ENCODE data around the gene MPRIP. TPM values are rescaled to one million over a fixed set of nuclear protein-coding genes. Genes with fewer than 3 reads are reported as not detected.

The MPRIP gene
- total RNA-seq, 1 donor from 2014 or later: 161 TPM

DNA sequence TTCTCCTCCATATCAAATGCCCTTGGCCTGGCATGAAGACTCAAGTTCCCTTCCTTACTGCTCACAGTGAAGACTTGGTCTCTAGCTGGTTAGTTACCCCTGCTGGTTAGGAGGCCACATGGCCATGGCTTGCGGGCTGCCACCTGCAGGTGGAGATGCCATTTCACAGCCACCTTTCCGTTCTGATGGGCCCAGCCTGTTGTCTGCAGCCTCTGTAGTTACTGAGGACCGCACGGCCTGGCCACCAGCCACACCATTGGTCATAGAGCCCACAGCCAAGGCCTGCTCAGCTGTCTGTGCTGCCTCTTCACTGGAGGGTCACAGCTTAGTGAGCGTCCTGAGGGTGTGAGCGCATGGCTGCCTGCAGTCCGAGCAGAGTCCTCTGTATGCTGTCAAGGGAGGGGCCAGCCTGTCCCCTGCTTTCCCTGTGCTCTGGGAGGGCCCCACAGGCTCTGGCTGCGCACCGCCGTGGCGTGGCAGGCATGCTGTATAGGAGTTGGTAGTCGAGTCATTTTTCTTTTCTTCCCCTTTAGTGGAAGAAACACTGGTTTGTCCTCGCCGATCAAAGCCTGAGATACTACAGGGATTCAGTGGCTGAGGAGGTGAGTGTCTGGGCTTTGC, 104.6 kb downstream of the MPRIP start:
- Mint-ChIP-seq H3K4me3 (no peak overlapping the region), H3K27me3 (no peaks in the 10 kb centered on the region), H3K36me3 (ENCODE audit: low read depth) (peaks cover 49% of the 10 kb centered on the region), H3K4me1 (peaks cover 21% of the 10 kb centered on the region), H3K27ac (no peak overlapping the region), H3K9me3 (no peaks in the 10 kb centered on the region)
- intact Hi-C loops (cut with micrococcal nuclease): no loop called here
- DNase-seq: peak; percentile 75

DNA sequence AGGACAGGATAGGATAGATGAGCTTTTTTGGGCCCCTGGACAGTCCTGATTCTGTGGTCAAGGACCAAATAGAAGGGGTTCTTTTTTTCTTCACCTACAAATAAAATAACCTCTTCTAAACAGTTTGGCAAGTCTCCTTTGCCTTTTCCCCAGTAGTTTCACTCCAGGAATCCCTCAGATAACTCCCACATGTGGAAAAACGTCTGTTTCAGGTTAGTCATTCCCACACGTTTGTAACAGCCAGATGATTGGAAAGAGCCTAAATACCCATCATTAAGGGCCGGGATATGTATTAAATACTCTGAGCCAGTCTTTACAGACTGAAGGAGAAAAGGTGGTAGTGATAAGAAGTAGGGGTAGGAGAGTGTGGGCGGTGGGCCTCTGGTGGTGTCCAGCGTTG, 105.6 kb downstream of the MPRIP start:
- intact Hi-C loops (cut with micrococcal nuclease): no loop called here
- no peak overlapping the region for H3K27ac Mint-ChIP-seq

GRCh38 chr17:17149520-17150447, 107.5 kb downstream of the MPRIP start:
- Mint-ChIP-seq H3K4me3 (peak overlapping the region; percentile 21), H3K4me1 (peaks cover 38% of the 10 kb centered on the region), H3K27ac (peak overlapping the region; percentile 79), H3K36me3 (ENCODE audit: low read depth) (peaks cover 63% of the 10 kb centered on the region), H3K9me3 (no peaks in the 10 kb centered on the region), H3K27me3 (no peaks in the 10 kb centered on the region)
- intact Hi-C loops (cut with micrococcal nuclease): loop anchor here (2.0 kb wide), 1 partner anchor 37 kb away; no protein-coding TSS in a partner anchor
- no peak for DNase-seq

More for the DNA sequence above, 105.6 kb downstream of the MPRIP start:
- Mint-ChIP-seq H3K27me3 (no peaks in the 10 kb centered on the region), H3K9me3 (no peaks in the 10 kb centered on the region), H3K4me3 (no peak overlapping the region), H3K4me1 (peaks cover 25% of the 10 kb centered on the region), H3K36me3 (ENCODE audit: low read depth) (peaks cover 51% of the 10 kb centered on the region)
- DNase-seq: no peak

DNA sequence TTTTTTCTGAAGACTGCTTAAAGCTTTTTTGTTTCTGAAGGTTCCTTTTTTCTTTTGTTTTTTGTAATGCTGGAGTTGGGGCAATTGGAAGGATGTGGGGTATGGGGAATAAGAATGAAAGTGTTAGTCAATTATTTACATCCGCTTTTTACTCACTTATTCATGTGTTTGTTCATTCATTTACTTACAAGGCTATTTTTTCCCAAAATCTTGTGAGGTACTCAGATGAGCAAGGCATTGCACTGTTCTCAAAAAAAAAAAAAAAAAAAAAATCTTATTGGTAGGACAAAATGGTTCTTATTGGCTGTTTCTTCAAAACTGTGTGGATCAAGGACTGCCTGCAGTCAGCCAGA, 108.2 kb downstream of the MPRIP start:
- Mint-ChIP-seq H3K4me1 (peaks cover 41% of the 10 kb centered on the region), H3K27ac (peak overlapping the region; percentile 79)
- DNase-seq: no peak

DNA sequence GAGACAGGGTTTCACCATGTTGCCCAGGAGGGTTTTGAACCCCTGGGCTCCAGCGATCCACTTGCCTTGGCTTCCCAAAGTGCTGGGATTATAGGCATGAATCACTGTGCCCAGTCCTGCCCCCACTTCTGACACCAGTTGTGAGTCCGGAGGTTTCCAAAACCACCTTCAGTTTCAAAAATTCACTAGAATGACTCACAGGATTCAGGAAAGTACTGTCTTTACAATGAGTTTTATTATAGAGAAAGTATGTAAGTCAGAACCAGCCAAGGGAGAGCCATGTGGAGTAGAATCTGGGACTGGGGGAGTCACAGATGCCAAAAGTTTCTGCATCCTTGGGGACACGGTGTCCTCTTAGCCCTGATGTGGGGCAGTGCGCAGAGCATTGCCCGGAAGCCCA, 108.8 kb downstream of the MPRIP start:
- DNase-seq: no peak
- no peaks in the 10 kb centered on the region for H3K9me3 Mint-ChIP-seq
- H3K4me3 Mint-ChIP-seq: no peak overlapping the region
- H3K27me3 Mint-ChIP-seq: no peaks in the 10 kb centered on the region
- peaks cover 44% of the 10 kb centered on the region for H3K4me1 Mint-ChIP-seq
- H3K27ac Mint-ChIP-seq: peak overlapping the region; percentile 85
- H3K36me3 Mint-ChIP-seq (ENCODE audit: low read depth): peaks cover 64% of the 10 kb centered on the region
- intact Hi-C loops (cut with micrococcal nuclease): loop anchor here (1.0 to 2.0 kb wide), 3 partner anchors 28 to 86 kb away; partner anchors contain the start of gene FLCN

More for the DNA sequence above, 108.2 kb downstream of the MPRIP start:
- no peaks in the 10 kb centered on the region for H3K27me3 Mint-ChIP-seq
- intact Hi-C loops (cut with micrococcal nuclease): loop anchor here (2.0 kb wide), 1 partner anchor 36 kb away; no protein-coding TSS in a partner anchor
- H3K9me3 Mint-ChIP-seq: no peaks in the 10 kb centered on the region
- H3K4me3 Mint-ChIP-seq: peak overlapping the region; percentile 21
- H3K36me3 Mint-ChIP-seq (ENCODE audit: low read depth): peaks cover 62% of the 10 kb centered on the region

DNA sequence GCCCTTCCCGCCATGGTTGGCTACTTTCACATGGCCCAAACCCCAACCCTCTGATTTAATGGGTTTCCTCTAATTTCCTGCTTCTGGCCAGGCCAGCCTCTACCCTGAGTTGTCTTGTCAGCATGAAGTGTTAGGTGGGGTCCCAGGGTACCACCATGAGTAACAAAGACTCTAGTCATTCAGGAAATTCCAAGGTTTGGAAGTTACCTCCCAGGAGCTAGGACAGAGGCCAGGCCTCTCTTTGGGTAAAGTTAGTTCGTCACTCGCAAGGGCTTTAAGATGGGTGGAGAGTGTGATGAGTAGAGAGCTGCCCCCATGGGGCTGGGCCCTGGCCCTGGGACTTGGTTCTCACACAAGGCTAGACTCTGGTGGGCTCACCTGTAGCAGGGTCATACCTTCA, 109.3 kb downstream of the MPRIP start:
- intact Hi-C loops (cut with micrococcal nuclease): loop anchor here (1.0 to 2.0 kb wide), 3 partner anchors 28 to 86 kb away; partner anchors contain the start of gene FLCN

GRCh38 chr17:17151962-17152361, 109.7 kb downstream of the MPRIP start:
- H3K9me3 Mint-ChIP-seq: no peaks in the 10 kb centered on the region
- H3K4me1 Mint-ChIP-seq: peaks cover 42% of the 10 kb centered on the region
- H3K27me3 Mint-ChIP-seq: no peaks in the 10 kb centered on the region
- peak overlapping the region; percentile 85 for H3K27ac Mint-ChIP-seq
- intact Hi-C loops (cut with micrococcal nuclease): loop anchor here (1.0 to 2.0 kb wide), 3 partner anchors 27 to 85 kb away; partner anchors contain the start of gene FLCN
- peaks cover 65% of the 10 kb centered on the region for H3K36me3 Mint-ChIP-seq (ENCODE audit: low read depth)
- DNase-seq: no peak
- no peak overlapping the region for H3K4me3 Mint-ChIP-seq

More for the DNA sequence above, 109.3 kb downstream of the MPRIP start:
- no peak for DNase-seq
- H3K9me3 Mint-ChIP-seq: no peaks in the 10 kb centered on the region
- no peak overlapping the region for H3K4me3 Mint-ChIP-seq
- peaks cover 64% of the 10 kb centered on the region for H3K36me3 Mint-ChIP-seq (ENCODE audit: low read depth)
- no peaks in the 10 kb centered on the region for H3K27me3 Mint-ChIP-seq
- H3K27ac Mint-ChIP-seq: peak overlapping the region; percentile 85
- H3K4me1 Mint-ChIP-seq: peaks cover 44% of the 10 kb centered on the region

DNA sequence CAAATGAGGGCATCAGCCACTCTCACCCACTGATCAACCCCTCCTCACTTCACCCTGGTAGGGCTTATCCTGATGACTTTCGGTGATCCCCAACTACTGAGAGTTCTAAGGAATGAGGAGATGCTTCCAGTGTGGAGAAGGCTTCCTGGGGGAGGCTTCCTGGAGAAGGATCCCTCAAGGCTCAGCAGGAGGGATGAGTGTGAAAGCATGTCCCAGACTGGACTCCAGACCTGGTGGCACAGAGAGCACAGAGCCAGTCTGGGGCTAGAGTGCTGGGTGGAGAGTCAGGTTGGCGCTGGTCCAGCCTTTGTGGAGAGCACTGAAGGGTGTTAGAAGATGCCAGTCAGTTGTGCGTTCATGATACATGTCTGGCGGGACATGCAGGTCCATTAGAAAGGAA, 110.1 kb downstream of the MPRIP start:
- no peak for DNase-seq
- intact Hi-C loops (cut with micrococcal nuclease): no loop called here

DNA sequence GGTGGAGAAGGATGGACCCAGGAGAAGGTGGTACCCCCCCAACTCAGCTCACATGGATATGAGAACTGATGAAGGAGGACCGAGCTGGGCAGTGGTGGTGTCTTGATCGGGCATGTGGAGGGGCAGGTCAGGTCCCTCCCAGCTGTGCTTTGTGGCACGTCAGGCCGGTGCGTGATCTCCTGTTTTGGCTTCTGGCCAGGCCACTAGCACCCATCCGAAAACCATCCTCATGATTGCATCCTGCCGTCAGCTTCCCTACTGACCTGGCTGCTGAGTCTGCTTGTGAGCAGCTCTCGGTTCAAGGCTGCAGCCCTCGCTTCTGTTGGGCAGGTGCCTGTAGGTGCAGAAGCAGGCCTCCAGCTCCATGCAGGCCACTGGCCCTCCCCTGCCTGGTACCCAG, 110.8 kb downstream of the MPRIP start:
- no peak for DNase-seq
- Mint-ChIP-seq H3K27ac (peak overlapping the region; percentile 32), H3K27me3 (no peaks in the 10 kb centered on the region), H3K36me3 (ENCODE audit: low read depth) (peaks cover 61% of the 10 kb centered on the region), H3K4me3 (no peak overlapping the region), H3K9me3 (no peaks in the 10 kb centered on the region), H3K4me1 (peaks cover 42% of the 10 kb centered on the region)
- intact Hi-C loops (cut with micrococcal nuclease): no loop called here

More for the DNA sequence above, 110.1 kb downstream of the MPRIP start:
- peaks cover 67% of the 10 kb centered on the region for H3K36me3 Mint-ChIP-seq (ENCODE audit: low read depth)
- peaks cover 42% of the 10 kb centered on the region for H3K4me1 Mint-ChIP-seq
- H3K9me3 Mint-ChIP-seq: no peaks in the 10 kb centered on the region
- no peaks in the 10 kb centered on the region for H3K27me3 Mint-ChIP-seq
- H3K27ac Mint-ChIP-seq: peak overlapping the region; percentile 52
- H3K4me3 Mint-ChIP-seq: no peak overlapping the region

DNA sequence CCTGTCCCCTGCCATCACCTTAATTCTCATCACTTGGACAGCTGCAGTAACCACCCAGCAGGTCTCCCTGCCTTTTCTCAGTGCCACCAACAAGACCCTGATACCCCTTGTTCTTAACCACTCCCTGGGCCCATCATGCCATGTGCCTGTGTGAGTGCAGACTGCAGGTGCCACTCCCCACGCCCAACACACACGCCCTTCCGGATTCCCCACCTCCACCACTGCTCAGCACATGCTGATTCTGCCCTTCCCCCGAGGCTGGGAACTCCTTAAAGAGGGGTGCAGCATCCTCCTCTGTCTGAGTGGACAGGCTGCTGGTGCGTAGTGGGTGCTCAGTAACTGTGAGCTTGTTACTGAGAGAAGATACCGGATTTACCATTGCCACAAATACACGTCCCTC, 111.5 kb downstream of the MPRIP start:
- peaks cover 58% of the 10 kb centered on the region for H3K36me3 Mint-ChIP-seq (ENCODE audit: low read depth)
- H3K27me3 Mint-ChIP-seq: no peaks in the 10 kb centered on the region
- peaks cover 42% of the 10 kb centered on the region for H3K4me1 Mint-ChIP-seq
- peak overlapping the region; percentile 53 for H3K27ac Mint-ChIP-seq
- no peak for DNase-seq
- H3K9me3 Mint-ChIP-seq: no peaks in the 10 kb centered on the region
- no peak overlapping the region for H3K4me3 Mint-ChIP-seq
- intact Hi-C loops (cut with micrococcal nuclease): no loop called here

DNA sequence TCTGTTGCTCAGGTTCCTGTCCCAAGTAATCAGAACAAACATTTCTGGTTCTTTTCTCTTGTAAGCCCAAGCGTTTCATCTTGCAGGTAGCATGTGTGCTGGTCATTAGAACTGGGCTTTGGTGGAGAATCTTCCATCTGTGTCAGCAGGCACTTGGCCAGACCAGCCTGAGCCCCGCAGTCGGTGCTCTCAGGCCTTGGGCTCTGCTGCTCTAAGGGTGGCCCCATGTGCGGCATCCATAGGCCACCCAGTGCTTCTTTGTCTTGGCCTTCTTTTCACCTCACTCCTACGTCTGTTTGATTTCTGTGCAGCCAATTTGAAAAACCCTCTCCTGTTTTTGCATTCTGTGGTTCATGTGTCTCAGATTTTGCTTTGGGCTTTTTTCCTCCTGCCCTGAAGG, 112.3 kb downstream of the MPRIP start:
- H3K27ac Mint-ChIP-seq: peak overlapping the region; percentile 72
- intact Hi-C loops (cut with micrococcal nuclease): no loop called here
- no peaks in the 10 kb centered on the region for H3K27me3 Mint-ChIP-seq
- no peak for DNase-seq
- peak overlapping the region; percentile 15 for H3K4me3 Mint-ChIP-seq
- peaks cover 55% of the 10 kb centered on the region for H3K36me3 Mint-ChIP-seq (ENCODE audit: low read depth)
- peaks cover 42% of the 10 kb centered on the region for H3K4me1 Mint-ChIP-seq
- no peaks in the 10 kb centered on the region for H3K9me3 Mint-ChIP-seq

- H3K27me3 Mint-ChIP-seq: no peaks in the 10 kb centered on the region
- intact Hi-C loops (cut with micrococcal nuclease): no loop called here
- peak overlapping the region; percentile 15 for H3K4me3 Mint-ChIP-seq
- peaks cover 39% of the 10 kb centered on the region for H3K4me1 Mint-ChIP-seq
- H3K27ac Mint-ChIP-seq: peak overlapping the region; percentile 72
- no peaks in the 10 kb centered on the region for H3K9me3 Mint-ChIP-seq
- H3K36me3 Mint-ChIP-seq (ENCODE audit: low read depth): peaks cover 52% of the 10 kb centered on the region
- no peak for DNase-seq
Observed at GRCh38 chr17:17154981-17155380, 112.7 kb downstream of the MPRIP start.

- intact Hi-C loops (cut with micrococcal nuclease): no loop called here
- Mint-ChIP-seq H3K4me3 (no peak overlapping the region), H3K9me3 (no peaks in the 10 kb centered on the region), H3K27ac (no peak overlapping the region), H3K36me3 (ENCODE audit: low read depth) (peaks cover 46% of the 10 kb centered on the region), H3K4me1 (peaks cover 34% of the 10 kb centered on the region), H3K27me3 (no peaks in the 10 kb centered on the region)
- DNase-seq: peak; percentile 75
Observed at GRCh38 chr17:17155568-17155967, 113.3 kb downstream of the MPRIP start.

DNA sequence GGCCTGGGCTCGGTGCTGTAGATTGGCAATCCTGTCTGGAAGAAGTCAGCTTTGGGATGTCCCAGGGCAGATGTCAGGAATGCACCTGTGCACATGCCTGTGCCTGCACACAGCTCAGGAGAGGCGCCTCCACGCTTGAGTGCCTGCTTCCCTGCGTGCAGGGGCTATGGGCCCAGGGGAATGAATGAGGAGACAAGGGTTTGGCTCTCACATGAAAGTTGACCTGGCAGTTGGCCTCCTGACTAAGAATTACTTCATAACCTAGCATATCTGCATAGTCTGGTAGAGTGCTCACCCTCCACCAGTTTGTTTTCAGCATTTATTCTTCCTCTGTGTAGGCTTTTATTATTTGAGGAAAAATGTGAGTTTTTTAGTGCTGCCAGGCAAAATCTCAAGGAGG, 113.8 kb downstream of the MPRIP start:
- no peaks in the 10 kb centered on the region for H3K27me3 Mint-ChIP-seq
- intact Hi-C loops (cut with micrococcal nuclease): no loop called here
- H3K9me3 Mint-ChIP-seq: no peaks in the 10 kb centered on the region
- no peak for DNase-seq
- peaks cover 44% of the 10 kb centered on the region for H3K36me3 Mint-ChIP-seq (ENCODE audit: low read depth)
- peaks cover 33% of the 10 kb centered on the region for H3K4me1 Mint-ChIP-seq
- no peak overlapping the region for H3K27ac Mint-ChIP-seq
- no peak overlapping the region for H3K4me3 Mint-ChIP-seq
